Spleen (tissue), 11 donors: ENCODE results near the gene DPM2. TPM values are rescaled to one million over a fixed set of nuclear protein-coding genes. Genes with fewer than 3 reads are reported as not detected.

ENCODE experiments used
- DNase-seq: peaks from one replicate; pipeline ENCODE4 v3.0.0-alpha.2; 2020
- H3K27ac ChIP-seq, 8 donors: fragments of 200-600 bp; sonication (generic) in 7 of 8; 1 replicate in 4 of 8; 2 replicates in 4 of 8; pipeline versions ENCODE4 v1.5.0 to v1.8.0; 2016 to 2021; ENCODE audit warnings: inconsistent platforms in 4 of 8, mild to moderate bottlenecking in 4 of 8, moderate library complexity in 1 of 8
- H3K27me3 ChIP-seq, 7 donors: fragments of 200-600 bp; sonication (generic) in 6 of 7; replicated peaks in 1 of 7; 1 replicate in 4 of 7; 2 replicates in 3 of 7; pipeline versions ENCODE4 v1.5.0 to v1.8.0; 2016 to 2021; ENCODE audit warnings: inconsistent platforms in 3 of 7, mild to moderate bottlenecking in 1 of 7
- H3K36me3 ChIP-seq, 6 donors: fragments of 200-600 bp; sonication (generic) in 5 of 6; 1 replicate in 4 of 6; 2 replicates in 2 of 6; pipeline versions ENCODE4 v1.5.0 to v1.8.0; 2016 to 2021; ENCODE audit warnings: inconsistent platforms in 2 of 6
- H3K4me1 ChIP-seq, 6 donors: fragments of 200-600 bp; sonication (generic) in 5 of 6; 1 replicate in 3 of 6; 2 replicates in 3 of 6; pipeline versions ENCODE4 v1.5.0 to v1.8.0; 2016 to 2021; ENCODE audit warnings: inconsistent platforms in 3 of 6
- H3K4me3 ChIP-seq, 8 donors: fragments of 200-600 bp; sonication (generic) in 7 of 8; 1 replicate in 4 of 8; 2 replicates in 4 of 8; pipeline versions ENCODE4 v1.5.0 to v1.8.0; 2016 to 2021; ENCODE audit warnings: inconsistent platforms in 4 of 8, mild to moderate bottlenecking in 4 of 8, moderate library complexity in 2 of 8
- H3K9me3 ChIP-seq, 8 donors: fragments of 200-600 bp; sonication (generic) in 7 of 8; 1 replicate in 4 of 8; 2 replicates in 4 of 8; pipeline versions ENCODE4 v1.5.0 to v1.8.0; 2016 to 2021; ENCODE audit warnings: inconsistent platforms in 4 of 8
- CTCF ChIP-seq, 11 experiments: fragments of 200-600 bp in 7 of 11; fragments of 450-650 bp in 4 of 11; sonication (generic) in 4 of 11; IDR thresholded peaks in 8 of 11; conservative IDR thresholded peaks in 3 of 11; 1 replicate in 7 of 11; 2 replicates in 4 of 11; pipeline versions ENCODE4 v1.4.0 to v1.8.0; 2016 to 2021; ENCODE audit warnings: antibody characterized with exemption in 11 of 11, inconsistent platforms in 4 of 11, mild to moderate bottlenecking in 1 of 11
- POLR2A ChIP-seq, 3 donors: fragments of 450-650 bp; IDR thresholded peaks; one replicate each; pipeline ENCODE4 v1.5.1; 2017; ENCODE audit warnings: antibody characterized with exemption in 3 of 3, mild to moderate bottlenecking in 1 of 3
- POLR2AphosphoS5 ChIP-seq, 3 donors: sonication (generic); formaldehyde crosslinking; IDR thresholded peaks; one replicate each; pipeline ENCODE4 v1.5.1; 2017; ENCODE audit warnings: antibody characterized with exemption in 3 of 3
- whole genome bisulfite sequencing, 5 donors: extraction: QIAGEN DNeasy Blood & Tissue Kit in 3 of 5; methylation state at CpG; one replicate each; pipeline versions ENCODE4 v1.1.5 to v1.1.7; 2013 to 2018; 5-methylcytosine and 5-hydroxymethylcytosine counted together
- intact Hi-C: fragments of 100-400 bp; cut with DNase I; formaldehyde crosslinking; loops from one replicate; pipeline ENCODE4 v1.15.0; 2023; ENCODE audit warnings: low total_unique reads
- polyA plus RNA-seq, 3 donors: library from polyadenylated mRNA; stranded (reverse); fragments of 200-250 nt; gene quantifications; one replicate each; pipeline ENCODE4 v1.2.1, GENCODE V29; 2013
- total RNA-seq, 7 donors: library from RNA; depleted of rRNA in 3 of 7; stranded (reverse); fragments of >200 nt in 3 of 7; fragmentation: NEBNext Ultra II Directional in 4 of 7; extraction: Animal tissue kit (Norgen Biotek cat#: 25700) in 4 of 7; gene quantifications; one replicate each; pipeline versions ENCODE4 v1.1.0 to v1.2.1, GENCODE V29; 2016 to 2021
- donor health status: healthy with polysubstance abuse.
- donor health status: DM: no; HTN: no; CAD: no; lungs with moderate emphysema.
- donor health status: DM: no; HTN: no; CAD: no.
- donor health status: Bipolar disorder and iron deficiency.
- donor health status: healthy.
- donor health status: DM: no; HTN: no; CAD: no.
- donor health status: DM: yes; HTN: yes; CAD: no.

DPM2 gene
- total and polyA plus RNA-seq, 10 donors: 19.5 to 33.8 (median 25.4) TPM

- DNase-seq: no peak
- WGBS, 5 donors: 57 to 81% (median 72%) methylated on average over 3 to 13 of the region's 13 CpGs
- peak overlapping the region in 5 of 8 donors; percentile 21 to 51 (median 38) for H3K27ac ChIP-seq
These were observed 17.2 kb upstream of the DPM2 start for GRCh38 chr9:127954831-127955293.

GRCh38 chr9:127953768-127954505 is 16.3 kb upstream of the DPM2 start:
- H3K4me1 ChIP-seq: peaks cover 19 to 99% (median 57%) of the 10 kb centered on the region in 6 donors

More at GRCh38 chr9:127954831-127955293, 17.2 kb upstream of the DPM2 start:
- Histone ChIP-seq H3K9me3 (no peaks in the 10 kb centered on the region), H3K4me3 (no peak overlapping the region), H3K4me1 (peaks cover 19 to 100% (median 62%) of the 10 kb centered on the region in 6 donors), H3K27me3 (no peaks in the 10 kb centered on the region), H3K36me3 (peaks cover 0 to 36% (median 0%) of the 10 kb centered on the region in 6 donors)
- intact Hi-C loops: no loop called here
- TF ChIP-seq CTCF (IDR thresholded peaks at IDR 0.05 in 8 of 11, conservative IDR thresholded peaks at IDR 0.05 in 3 of 11): no peak
- TF ChIP-seq POLR2AphosphoS5 (IDR thresholded peaks at IDR 0.05): no peak
- TF ChIP-seq POLR2A (IDR thresholded peaks at IDR 0.05): no peak

GRCh38 chr9:127953154-127953553 is 15.5 kb upstream of the DPM2 start:
- Histone ChIP-seq H3K4me1 (peaks cover 19 to 99% (median 54%) of the 10 kb centered on the region in 6 donors), H3K27me3 (no peaks in the 10 kb centered on the region), H3K9me3 (no peaks in the 10 kb centered on the region), H3K36me3 (peaks cover 0 to 50% (median 3%) of the 10 kb centered on the region in 6 donors), H3K4me3 (no peak overlapping the region), H3K27ac (peak overlapping the region in 1 of 8 donors; percentile 49)
- no peak for DNase-seq
- intact Hi-C loops: no loop called here
- WGBS, 5 donors: 77 to 90% (median 86%) methylated on average over 1 of the region's 1 CpG
- TF ChIP-seq POLR2A (IDR thresholded peaks at IDR 0.05) (no peak), CTCF (IDR thresholded peaks at IDR 0.05 in 8 of 11, conservative IDR thresholded peaks at IDR 0.05 in 3 of 11) (no peak), POLR2AphosphoS5 (IDR thresholded peaks at IDR 0.05) (no peak)

More at GRCh38 chr9:127953768-127954505, 16.3 kb upstream of the DPM2 start:
- DNase-seq: no peak
- 86 to 90% (median 89%) methylated on average over 17 of the region's 17 CpGs for WGBS, 5 donors
- no peak overlapping the region for H3K4me3 ChIP-seq
- intact Hi-C loops: no loop called here
- H3K27ac ChIP-seq: peak overlapping the region in 3 of 8 donors; percentile 3 to 49 (median 21)
- H3K27me3 ChIP-seq: no peaks in the 10 kb centered on the region
- H3K9me3 ChIP-seq: no peaks in the 10 kb centered on the region
- no peak for TF ChIP-seq POLR2AphosphoS5 (IDR thresholded peaks at IDR 0.05)
- TF ChIP-seq CTCF (IDR thresholded peaks at IDR 0.05 in 8 of 11, conservative IDR thresholded peaks at IDR 0.05 in 3 of 11): no peak
- no peak for TF ChIP-seq POLR2A (IDR thresholded peaks at IDR 0.05)
- peaks cover 0 to 42% (median 0%) of the 10 kb centered on the region in 6 donors for H3K36me3 ChIP-seq
